H1 (cell line): ENCODE measurements around the gene CAMK2B. TPM values are rescaled to one million over a fixed set of nuclear protein-coding genes. Genes with fewer than 3 reads are reported as not detected.

Source experiments
- CTCF ChIA-PET: fragments of 300-600 bp; sonication (Branson Sonifier 250); formaldehyde crosslinking; loops from one replicate; lab custom pipeline; 2021; ENCODE audit not compliant: partially characterized antibody; lab: Charles Lee
- POLR2A ChIA-PET: fragments of 300-600 bp; sonication (Branson Sonifier 250); formaldehyde crosslinking; loops from one replicate; lab custom pipeline; 2021; ENCODE audit warnings: inconsistent platforms; ENCODE audit not compliant: partially characterized antibody; lab: Charles Lee
- DNase-seq, 2 experiments: peaks; one replicate each; pipeline versions ENCODE4 v3.0.0 to v3.0.0-alpha.2; 2010 to 2022; ENCODE audit warnings: low spot score in 2 of 2, low read depth in 1 of 2, mixed read lengths in 1 of 2
- FAIRE-seq: peaks from 2 replicates; lab custom pipeline; 2011; peaks lifted over from hg19 to GRCh38; lab: Jason Lieb, UNC
- H2AFZ ChIP-seq: 2 replicates; pipeline ENCODE4 v1.8.1; 2012; ENCODE audit warnings: low read length, inconsistent platforms
- H2AK5ac ChIP-seq: 2 replicates; pipeline ENCODE4 v1.6.1; 2013; ENCODE audit warnings: low read depth, low read length
- H2BK120ac ChIP-seq: replicated peaks from 2 replicates; pipeline ENCODE3; 2013; ENCODE audit warnings: low read depth, low read length, inconsistent platforms
- H2BK12ac ChIP-seq: 2 replicates; pipeline ENCODE4 v1.6.1; 2013; ENCODE audit warnings: low read depth, low read length
- H2BK15ac ChIP-seq: 2 replicates; pipeline ENCODE4 v1.6.1; 2013; ENCODE audit warnings: low read length
- H2BK20ac ChIP-seq: 2 replicates; pipeline ENCODE4 v1.6.1; 2013; ENCODE audit warnings: low read length
- H2BK5ac ChIP-seq: 2 replicates; pipeline ENCODE4 v1.6.1; 2013; ENCODE audit warnings: low read depth, low read length
- H3K14ac ChIP-seq: 2 replicates; pipeline ENCODE4 v1.6.1; 2013; ENCODE audit warnings: inconsistent platforms; ENCODE audit not compliant: insufficient read length
- H3K18ac ChIP-seq: 2 replicates; pipeline ENCODE4 v1.6.1; 2013; ENCODE audit warnings: low read length; ENCODE audit errors: extremely low read depth
- H3K23ac ChIP-seq: 2 replicates; pipeline ENCODE4 v1.6.1; 2013; ENCODE audit warnings: inconsistent platforms; ENCODE audit not compliant: insufficient read length
- H3K23me2 ChIP-seq: 2 replicates; pipeline ENCODE4 v1.6.1; 2013; ENCODE audit warnings: low read depth, low read length
- H3K27ac ChIP-seq: 2 replicates; pipeline ENCODE4 v1.6.1; 2011; ENCODE audit warnings: low read depth, low read length, inconsistent platforms
- H3K27me3 ChIP-seq, 4 experiments: replicated peaks in 1 of 4; 1 replicate in 1 of 4; 2 replicates in 3 of 4; pipeline versions ENCODE4 v1.6.1 to v1.8.1; 2011 to 2013; ENCODE audit warnings: low read length in 3 of 4, mild to moderate bottlenecking in 3 of 4, inconsistent platforms in 2 of 4, mixed read lengths in 2 of 4, moderate library complexity in 1 of 4; ENCODE audit not compliant: control insufficient read depth in 3 of 4, insufficient read depth in 3 of 4; ENCODE audit errors: extremely low read depth in 1 of 4
- H3K36me3 ChIP-seq, 4 experiments: 2 replicates each; pipeline versions ENCODE4 v1.6.1 to v1.8.1; 2011 to 2013; ENCODE audit warnings: mild to moderate bottlenecking in 4 of 4, low read length in 3 of 4, moderate library complexity in 2 of 4, control low read depth in 1 of 4, inconsistent platforms in 1 of 4; ENCODE audit not compliant: insufficient read depth in 4 of 4, control insufficient read depth in 2 of 4
- H3K4ac ChIP-seq: replicated peaks from 2 replicates; pipeline ENCODE3; 2013; ENCODE audit warnings: low read length, low read depth, mixed read lengths, inconsistent platforms; ENCODE audit not compliant: insufficient read length
- H3K4me1 ChIP-seq, 4 experiments: replicated peaks in 1 of 4; 1 replicate in 1 of 4; 2 replicates in 3 of 4; pipeline versions ENCODE4 v1.6.1 to v1.8.1; 2011 to 2013; ENCODE audit warnings: low read length in 3 of 4, inconsistent platforms in 2 of 4, mixed read lengths in 1 of 4; ENCODE audit not compliant: insufficient read depth in 4 of 4, control insufficient read depth in 3 of 4
- H3K4me2 ChIP-seq, 2 experiments: 2 replicates each; pipeline versions ENCODE4 v1.6.1 to v1.8.1; 2011 to 2013; ENCODE audit warnings: low read depth in 2 of 2, low read length in 2 of 2, control low read depth in 1 of 2, inconsistent platforms in 1 of 2, mild to moderate bottlenecking in 1 of 2; ENCODE audit not compliant: insufficient read depth in 1 of 2
- H3K4me3 ChIP-seq, 4 experiments: fragments of 200-600, 300-600 bp in 1 of 4; sonication (generic), shearing (Covaris generic), sonication (Bioruptor Twin) in 1 of 4; 2 replicates each; pipeline versions ENCODE4 v1.5.1 to v1.8.1; 2011 to 2016; ENCODE audit warnings: low read length in 4 of 4, low read depth in 3 of 4, control low read depth in 2 of 4, inconsistent platforms in 2 of 4, mild to moderate bottlenecking in 2 of 4, mixed read lengths in 1 of 4, moderate library complexity in 1 of 4; ENCODE audit not compliant: insufficient read depth in 2 of 4; ENCODE audit errors: extremely low read depth in 1 of 4
- H3K56ac ChIP-seq: replicated peaks from 2 replicates; pipeline ENCODE3; 2013; ENCODE audit warnings: low read depth, mild to moderate bottlenecking, mixed read lengths, low read length, inconsistent platforms; ENCODE audit not compliant: insufficient read length
- H3K79me1 ChIP-seq: 2 replicates; pipeline ENCODE4 v1.6.1; 2013; ENCODE audit warnings: low read depth, low read length, control low read depth
- H3K79me2 ChIP-seq, 2 experiments: 2 replicates each; pipeline versions ENCODE4 v1.6.1 to v1.8.1; 2012 to 2013; ENCODE audit warnings: low read length in 2 of 2, mild to moderate bottlenecking in 2 of 2, inconsistent platforms in 1 of 2; ENCODE audit not compliant: insufficient read depth in 2 of 2, control insufficient read depth in 1 of 2
- H3K9ac ChIP-seq, 4 experiments: replicated peaks in 1 of 4; 1 replicate in 1 of 4; 2 replicates in 3 of 4; pipeline versions ENCODE4 v1.6.1 to v1.8.1; 2011 to 2013; ENCODE audit warnings: low read depth in 3 of 4, low read length in 3 of 4, control low read depth in 2 of 4, mild to moderate bottlenecking in 2 of 4, moderate library complexity in 2 of 4, inconsistent platforms in 1 of 4; ENCODE audit errors: extremely low read depth in 1 of 4
- H3K9me3 ChIP-seq, 2 experiments: 2 replicates each; pipeline versions ENCODE4 v1.6.1 to v1.8.1; 2012 to 2013; ENCODE audit warnings: mild to moderate bottlenecking in 2 of 2, moderate library complexity in 2 of 2, control low read depth in 1 of 2, inconsistent platforms in 1 of 2, low read depth in 1 of 2, low read length in 1 of 2, mixed read lengths in 1 of 2; ENCODE audit not compliant: insufficient read depth in 2 of 2
- H4K20me1 ChIP-seq, 2 experiments: replicated peaks in 1 of 2; 2 replicates each; pipeline versions ENCODE3 to v1.8.1; 2011 to 2013; ENCODE audit warnings: inconsistent platforms in 2 of 2, low read length in 2 of 2, mild to moderate bottlenecking in 1 of 2; ENCODE audit not compliant: insufficient read depth in 2 of 2, control insufficient read depth in 1 of 2
- H4K5ac ChIP-seq: 2 replicates; pipeline ENCODE4 v1.6.1; 2013; ENCODE audit warnings: low read length, low read depth, mixed read lengths, inconsistent platforms; ENCODE audit not compliant: insufficient read length
- H4K8ac ChIP-seq: 2 replicates; pipeline ENCODE4 v1.8.0; 2013; ENCODE audit warnings: mild to moderate bottlenecking, moderate library complexity, low read length, inconsistent platforms; ENCODE audit not compliant: insufficient read depth; ENCODE audit errors: extremely low read depth
- H4K91ac ChIP-seq: replicated peaks from 2 replicates; pipeline ENCODE3; 2013; ENCODE audit warnings: low read length, mixed read lengths, inconsistent platforms; ENCODE audit not compliant: insufficient read length
- BRCA1 ChIP-seq: IDR thresholded peaks from 2 replicates; pipeline ENCODE4 v1.6.1; 2012; ENCODE audit warnings: low read depth, low read length, improper control_type of control experiment
- CBX8 ChIP-seq: fragments of 300-800, 300-1000 bp; sonication (generic); IDR thresholded peaks from 2 replicates; pipeline ENCODE4 v1.7.1; 2016; ENCODE audit warnings: low read depth, low read length, borderline replicate concordance
- E2F6 ChIP-seq: IDR thresholded peaks from 2 replicates; pipeline ENCODE4 v1.6.1; 2012; ENCODE audit warnings: inconsistent platforms
- HDAC2 ChIP-seq, 2 experiments: fragments of 300-600 bp in 1 of 2; sonication (generic) in 1 of 2; IDR thresholded peaks; 2 replicates each; pipeline ENCODE4 v1.6.1; 2011 to 2012; ENCODE audit warnings: low read depth in 2 of 2, low read length in 2 of 2, mild to moderate bottlenecking in 2 of 2, moderate library complexity in 2 of 2, borderline replicate concordance in 1 of 2, inconsistent platforms in 1 of 2
- HDAC6 ChIP-seq: IDR thresholded peaks from one replicate; pipeline ENCODE4 v1.7.1; 2012; ENCODE audit warnings: low read depth, mild to moderate bottlenecking, inconsistent platforms, low read length, moderate library complexity
- JUND ChIP-seq: IDR thresholded peaks from 2 replicates; pipeline ENCODE4 v1.6.1; 2011; ENCODE audit warnings: mild to moderate bottlenecking, improper control_type of control experiment, low read length
- KDM4A ChIP-seq: IDR thresholded peaks from one replicate; pipeline ENCODE4 v1.7.1; 2012; ENCODE audit warnings: low read depth, mild to moderate bottlenecking, moderate library complexity, low read length, inconsistent platforms; ENCODE audit not compliant: severe bottlenecking
- MAX ChIP-seq: IDR thresholded peaks from 2 replicates; pipeline ENCODE4 v1.6.1; 2012; ENCODE audit warnings: inconsistent platforms
- PHF8 ChIP-seq: fragments of 200-600 bp; sonication (generic); conservative IDR thresholded peaks from 2 replicates; pipeline ENCODE4 v1.7.1; 2012; ENCODE audit warnings: low read depth, mild to moderate bottlenecking, inconsistent platforms, low read length, moderate library complexity
- POLR2AphosphoS5 ChIP-seq: IDR thresholded peaks from 2 replicates; pipeline ENCODE4 v1.6.1; 2011; ENCODE audit warnings: low read depth, low read length
- SRF ChIP-seq: IDR thresholded peaks from 2 replicates; pipeline ENCODE4 v1.6.1; 2011; ENCODE audit warnings: mild to moderate bottlenecking, low read depth, low read length, moderate library complexity
- TBP ChIP-seq: IDR thresholded peaks from 2 replicates; pipeline ENCODE4 v1.6.1; 2011; ENCODE audit warnings: low read depth, low read length, improper control_type of control experiment
- TEAD4 ChIP-seq: IDR thresholded peaks from 2 replicates; pipeline ENCODE4 v1.6.1; 2012; ENCODE audit warnings: low read depth, low read length, inconsistent platforms, mixed read lengths
- WGBS, 2 experiments: shearing (Covaris generic) in 1 of 2; methylation state at CpG; one replicate each; pipeline versions ENCODE4 v1.1.6 to v1.1.7; 2013 to 2015; ENCODE audit warnings: low lambda C conversion rate in 2 of 2, mixed read lengths in 2 of 2, inconsistent platforms in 1 of 2, low coverage in 1 of 2, missing lambda C conversion rate in 1 of 2; ENCODE audit not compliant: insufficient replicate concordance in 2 of 2, insufficient coverage in 1 of 2, insufficient read length in 1 of 2; ENCODE audit errors: extremely low coverage in 1 of 2, missing lambda C conversion rate in 1 of 2; 5-methylcytosine and 5-hydroxymethylcytosine counted together
- polyA plus RNA-seq, 7 experiments: library from polyadenylated mRNA; depleted of rRNA in 3 of 7; stranded (reverse) in 5 of 7; unstranded in 2 of 7; fragments of >200 nt in 5 of 7; fragments of 200-250 nt in 2 of 7; gene quantifications; 1 replicate in 5 of 7; 2 replicates in 1 of 7; 4 replicates in 1 of 7; pipeline versions ENCODE4 v1.2.1 to v1.2.3, GENCODE V29; 2011 to 2013; ENCODE audit warnings: missing spikeins in 2 of 7, mixed read lengths in 2 of 7
- total RNA-seq: library from RNA; stranded (reverse); fragmentation: NEBNext Ultra II Directional; extraction: Animal tissue kit (Norgen Biotek cat#: 25700); gene quantifications from 2 replicates; pipeline ENCODE4 v1.2.1, GENCODE V29; 2021

The CAMK2B gene
- total and polyA plus RNA-seq, 2 of the 8 experiments (the other 6 are each of a cell fraction or from before 2014, with no cell fraction given), result 0.05 to 0.15 TPM

DNA sequence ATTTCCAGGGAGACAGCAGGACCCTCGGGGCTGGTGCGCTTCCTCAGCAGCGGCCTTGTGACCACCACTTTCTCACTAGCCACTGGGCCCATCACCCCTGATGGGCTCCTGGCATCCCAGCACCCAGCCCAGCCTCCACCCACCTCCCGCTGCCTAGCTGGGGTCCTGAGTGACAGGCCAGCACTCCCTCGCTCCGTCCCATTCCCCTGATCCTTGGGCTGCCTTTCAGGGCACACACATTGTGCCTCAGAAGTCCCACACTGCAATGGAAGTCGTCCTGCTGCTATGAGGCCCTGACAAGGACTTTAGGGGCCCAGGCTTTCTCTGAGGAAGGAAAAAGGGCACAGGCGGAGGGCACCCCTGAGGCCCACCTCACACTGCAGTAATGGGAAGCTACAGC, 12.4 kb downstream of the CAMK2B start:
- POLR2A ChIA-PET, result no interaction called here
- TF ChIP-seq HDAC6, result no peak
- TF ChIP-seq TEAD4, result no peak
- TF ChIP-seq E2F6, result no peak
- no peak for TF ChIP-seq POLR2AphosphoS5
- TF ChIP-seq CBX8, result no peak
- TF ChIP-seq BRCA1, result no peak
- TF ChIP-seq KDM4A, result no peak
- TF ChIP-seq TBP, result no peak
- TF ChIP-seq PHF8, result no peak
- no peak for TF ChIP-seq MAX
- TF ChIP-seq JUND, result no peak
- no peak for TF ChIP-seq HDAC2 (IDR thresholded peaks at IDR 0.05; ENCODE audit: borderline replicate concordance in 1 of 2, low read depth in 2 of 2, low read length in 2 of 2)
- no peak for TF ChIP-seq SRF

More for the DNA sequence above, 12.4 kb downstream of the CAMK2B start:
- no peak overlapping the region for H3K18ac ChIP-seq
- peaks cover 16 to 31% (median 27%) of the 10 kb centered on the region in 4 experiments; a peak in 6 of 7 replicates for H3K27me3 ChIP-seq
- peaks cover 6% of the 10 kb centered on the region; the same call in 1 of the 2 replicates for H3K23me2 ChIP-seq
- H3K23ac ChIP-seq, result no peak overlapping the region
- CTCF ChIA-PET, result interaction anchor here (0.9 kb wide), 1 partner anchor 70 kb away, joined by 4 read pairs; no protein-coding TSS in a partner anchor
- H3K56ac ChIP-seq, result no peak overlapping the region
- H4K20me1 ChIP-seq, result peaks cover 0 to 1% of the 10 kb centered on the region in 2 experiments
- H2AFZ ChIP-seq, result no peak overlapping the region
- no peak overlapping the region for H3K14ac ChIP-seq
- no peak overlapping the region for H3K4me3 ChIP-seq
- no peaks in the 10 kb centered on the region for H3K36me3 ChIP-seq
- H3K27ac ChIP-seq, result no peak overlapping the region
- H4K5ac ChIP-seq, result no peak overlapping the region
- no peak overlapping the region for H4K91ac ChIP-seq
- no peak overlapping the region for H2BK20ac ChIP-seq
- H2BK15ac ChIP-seq, result no peak overlapping the region
- H2BK12ac ChIP-seq, result no peak overlapping the region
- no peak overlapping the region for H2AK5ac ChIP-seq
- peaks cover 0 to 8% (median 6%) of the 10 kb centered on the region in 4 experiments; a peak in 4 of 7 replicates for H3K4me1 ChIP-seq
- no peak overlapping the region for H3K4me2 ChIP-seq
- 74% methylated on average over 6 of the region's 8 CpGs; no CpG with 5 or more reads in 1 of the 2 experiments for WGBS, 2 experiments
- no peaks in the 10 kb centered on the region for H3K79me2 ChIP-seq
- DNase-seq (no peak), FAIRE-seq (no peak)
- no peak overlapping the region for H4K8ac ChIP-seq
- H3K79me1 ChIP-seq, result no peaks in the 10 kb centered on the region
- H3K9me3 ChIP-seq, result no peaks in the 10 kb centered on the region
- H2BK120ac ChIP-seq, result no peak overlapping the region
- no peak overlapping the region for H3K9ac ChIP-seq
- H2BK5ac ChIP-seq, result no peak overlapping the region
- H3K4ac ChIP-seq, result no peak overlapping the region
